ENCODE results near the gene EHBP1.
"Not testable (repeated sequence)": the region's sequence is repeated elsewhere in the genome, so short reads cannot be mapped to it uniquely, and the experiment has no call there.

EHBP1 gene

DNA sequence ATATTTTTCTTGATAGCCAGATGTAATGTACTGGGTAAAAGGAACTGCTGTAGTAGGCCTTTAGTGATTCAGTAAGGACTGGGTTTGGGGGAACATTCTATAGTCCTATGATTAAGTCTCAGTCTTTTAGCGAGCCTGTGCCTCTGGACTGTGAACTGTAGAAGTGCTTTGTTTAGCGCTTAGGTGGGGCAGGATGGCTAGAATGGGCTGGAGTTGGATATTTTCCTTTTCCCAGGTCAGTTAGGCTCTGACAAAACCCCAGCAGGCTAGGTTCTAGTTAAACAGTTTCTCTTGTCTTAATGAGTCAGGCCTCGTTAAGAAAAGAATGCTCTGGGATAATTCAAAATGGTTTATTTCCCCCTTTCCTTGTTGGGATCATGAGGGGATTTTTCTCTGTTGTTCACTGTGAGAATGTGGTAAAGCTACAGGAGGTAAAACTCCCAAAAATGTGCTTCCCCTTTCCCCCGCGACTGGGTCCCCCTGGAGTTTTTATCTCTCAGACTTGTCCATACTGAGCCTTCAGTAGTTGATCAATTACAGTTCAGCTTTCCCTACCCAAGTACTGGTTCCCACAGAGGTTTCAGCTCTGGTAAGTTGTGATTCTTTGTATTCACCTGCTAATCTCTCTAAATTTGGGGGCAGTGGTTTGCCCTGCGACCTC is 31.5 kb downstream of the EHBP1 start:
- FAIRE-seq: no peak

DNA sequence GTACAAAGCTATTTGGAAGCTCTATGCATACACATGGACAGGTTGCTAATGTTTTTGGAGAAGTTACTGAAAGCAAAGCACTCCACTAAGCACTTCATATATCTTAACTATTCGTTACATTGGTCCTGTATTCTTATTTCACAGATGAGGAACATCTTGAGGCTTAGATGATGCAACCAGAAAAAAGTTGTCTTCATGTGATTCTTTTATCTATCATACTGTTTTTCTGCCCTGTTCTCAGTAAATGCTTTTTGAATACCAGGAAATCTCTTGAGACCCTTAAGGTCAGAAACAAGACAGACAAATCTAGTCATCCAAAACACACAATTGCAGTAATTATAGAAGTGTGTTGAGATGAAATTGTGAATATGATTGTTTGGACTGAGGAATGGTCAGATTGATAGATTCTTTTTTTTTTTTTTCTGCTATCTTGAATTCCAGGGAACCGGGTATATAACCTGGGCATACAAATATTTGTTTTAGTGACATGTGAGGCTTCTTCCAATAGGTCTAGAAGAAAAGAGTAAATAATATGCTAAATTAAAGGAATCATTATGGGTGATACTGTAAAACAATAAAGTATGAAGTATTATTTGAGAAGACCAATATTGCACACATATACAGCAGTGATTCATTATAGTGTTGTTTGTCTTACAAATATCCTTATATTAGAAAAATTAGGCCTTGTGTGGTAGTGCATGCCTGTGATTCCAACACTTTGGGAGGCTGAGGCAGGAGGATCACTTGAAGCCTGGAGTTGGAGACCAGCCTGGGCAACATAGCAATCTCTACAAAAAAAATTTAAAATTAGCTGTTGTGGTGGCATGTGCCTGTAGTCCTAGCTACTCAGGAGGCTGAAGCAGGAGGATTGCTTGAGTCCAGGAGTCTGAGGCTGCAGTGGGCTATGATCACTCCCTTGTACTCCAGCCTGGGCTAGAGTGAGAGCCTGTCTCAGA is 33.7 kb downstream of the EHBP1 start:
- FAIRE-seq: no peak

DNA sequence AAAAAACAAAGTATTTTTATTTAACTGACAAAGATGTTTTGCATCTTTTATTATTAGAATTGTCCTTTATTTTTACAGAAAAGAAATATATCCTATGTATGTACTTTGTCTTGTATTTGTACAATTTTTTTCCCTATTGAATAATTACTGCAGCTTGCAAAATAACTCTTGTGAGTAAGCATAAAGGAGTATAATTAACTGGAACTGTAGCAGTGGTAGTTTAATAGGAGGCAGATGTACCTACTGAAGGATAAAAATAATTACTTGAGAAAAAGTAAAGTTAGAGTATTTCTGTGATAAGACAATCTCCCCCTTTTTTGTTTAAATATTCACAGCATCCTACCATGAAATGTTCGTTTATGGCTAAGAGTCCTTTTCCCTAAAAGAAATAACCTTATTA is 34.7 kb downstream of the EHBP1 start:
- FAIRE-seq: peak; percentile 69

DNA sequence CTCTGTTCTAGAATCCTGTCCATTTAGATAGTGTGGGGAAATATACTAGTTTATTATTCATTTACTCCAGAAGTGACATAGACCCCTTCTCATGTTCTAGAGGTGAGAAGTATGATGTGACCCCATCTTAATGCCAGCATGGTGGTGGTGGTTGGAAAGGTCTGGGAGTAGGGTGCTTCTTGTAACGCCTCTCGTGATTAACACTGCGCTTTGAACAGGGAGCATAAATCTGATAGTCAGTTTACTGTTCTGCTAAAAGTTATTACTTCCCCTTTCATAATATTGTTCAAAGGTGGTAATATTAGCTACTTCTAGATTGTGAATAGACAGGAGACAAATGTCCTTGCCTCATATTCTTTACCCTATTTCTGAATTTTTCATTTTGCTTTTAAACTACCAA is 35.6 kb downstream of the EHBP1 start:
- FAIRE-seq: no peak

DNA sequence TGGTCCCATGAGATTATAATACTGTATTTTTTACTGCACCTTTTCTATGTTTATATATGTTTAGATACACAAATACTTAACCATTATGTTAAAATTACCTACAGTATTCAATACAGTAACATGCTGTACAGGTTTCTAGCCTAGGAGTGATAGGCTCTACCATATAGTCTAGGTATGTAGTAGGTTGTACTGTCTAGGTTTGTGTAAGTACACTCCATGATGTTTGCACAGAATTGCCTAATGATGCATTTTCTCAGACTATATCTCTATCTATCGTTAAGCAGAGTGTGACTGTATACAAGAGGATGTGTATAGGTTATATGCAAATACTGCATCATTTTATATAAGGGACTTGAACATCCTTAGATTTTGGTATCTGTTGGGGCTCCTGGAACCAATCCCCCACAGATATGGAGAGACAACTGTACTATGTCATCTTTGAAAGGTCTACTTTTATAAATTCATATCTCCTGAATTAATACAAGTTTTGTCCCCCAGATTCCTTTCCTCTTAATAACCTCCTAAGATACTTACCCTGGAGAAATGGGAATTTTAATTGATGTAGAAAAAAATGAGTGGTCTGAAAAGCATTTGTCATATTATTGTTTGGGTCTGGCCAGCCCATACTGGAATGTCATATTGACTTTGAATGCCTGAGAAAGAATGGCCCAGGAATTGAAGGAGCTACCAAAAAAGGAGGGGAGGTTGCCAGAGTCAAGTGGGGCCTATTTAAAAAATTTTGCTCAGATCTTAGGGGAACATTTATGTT is 36.6 kb downstream of the EHBP1 start:
- FAIRE-seq: no peak

DNA sequence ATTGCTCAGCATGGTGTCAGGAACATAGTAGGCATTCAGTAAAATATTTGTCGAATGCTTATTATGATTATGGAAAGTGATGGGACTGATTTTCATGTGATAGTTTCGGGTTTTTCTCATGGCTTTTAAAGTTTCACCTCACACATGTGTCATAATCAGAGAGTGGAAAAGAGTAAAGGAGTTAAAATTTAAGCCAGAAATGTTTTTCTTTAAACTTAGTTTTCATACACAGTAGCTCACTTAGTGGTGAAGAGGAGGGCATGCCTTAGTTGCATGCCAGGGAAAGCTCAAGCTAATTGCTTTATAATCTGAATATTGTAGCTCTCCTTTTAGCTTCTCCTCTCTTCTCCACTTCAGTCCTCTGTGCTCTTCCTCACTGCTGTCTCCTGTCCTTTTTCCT is 38.0 kb downstream of the EHBP1 start:
- FAIRE-seq: no peak

DNA sequence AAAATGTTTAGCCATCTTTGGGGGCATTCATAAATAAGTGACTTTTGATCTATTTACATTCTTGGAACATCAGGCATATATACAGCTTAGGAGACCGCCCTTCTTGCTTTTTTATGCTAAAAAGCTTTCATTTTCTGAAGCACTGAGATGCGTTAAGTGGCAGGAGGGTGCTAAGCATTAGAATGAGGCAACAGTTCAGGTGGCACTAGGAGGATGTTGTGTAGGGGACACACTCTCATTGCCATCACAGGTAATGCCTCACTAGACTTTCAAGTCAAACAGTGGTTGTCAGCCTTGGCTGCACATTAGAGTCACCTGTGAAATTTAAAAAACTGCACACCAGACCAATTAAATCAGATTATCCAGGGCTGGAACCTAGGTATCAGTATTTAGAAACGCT is 39.1 kb downstream of the EHBP1 start:
- no peak for FAIRE-seq

DNA sequence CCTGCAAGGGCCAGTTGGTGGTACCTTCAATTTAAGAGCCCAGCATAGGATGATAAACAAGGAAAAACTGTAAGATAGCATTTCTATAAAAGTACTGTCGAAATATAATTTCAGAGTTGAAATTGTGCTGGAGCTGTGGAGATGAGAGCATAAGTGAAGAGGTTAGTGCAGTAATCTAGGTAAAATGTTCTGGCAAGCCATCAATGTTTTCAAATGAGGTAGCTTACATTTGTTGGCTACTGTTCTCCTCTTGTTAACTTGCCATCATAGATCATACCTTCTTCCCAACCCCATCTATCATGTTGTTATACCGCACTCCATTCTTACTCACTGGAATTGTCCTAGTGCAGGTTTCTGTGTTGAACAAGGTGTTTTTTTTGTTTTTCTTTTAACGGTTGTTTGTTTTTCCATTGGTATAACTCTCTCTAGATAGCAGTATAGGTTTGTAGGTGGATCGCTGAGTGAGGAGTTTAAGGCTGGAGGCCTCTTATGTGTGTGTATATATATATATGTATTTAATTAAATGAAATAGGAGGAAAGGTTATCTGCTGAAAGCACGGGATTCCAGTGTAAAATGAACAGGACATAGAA is 40.5 kb downstream of the EHBP1 start:
- FAIRE-seq: no peak

DNA sequence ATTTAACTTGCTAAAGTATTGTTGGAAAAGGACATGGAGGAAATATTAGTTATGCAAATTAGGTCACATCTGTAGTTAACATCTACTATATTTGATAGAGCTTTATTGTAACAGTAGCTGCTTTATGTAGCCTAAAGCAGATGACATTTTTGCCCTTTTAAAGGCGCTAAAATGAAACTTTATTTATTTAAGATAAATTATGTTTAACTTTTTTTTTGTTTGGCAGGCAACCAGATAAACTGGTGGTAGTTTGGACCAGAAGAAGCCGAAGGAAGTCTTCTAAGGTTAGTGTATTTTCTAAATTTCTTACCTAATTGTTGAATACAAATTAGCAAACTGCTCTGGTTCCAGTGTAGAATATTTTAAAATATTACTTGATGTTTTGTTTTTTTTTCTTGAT is 41.7 kb downstream of the EHBP1 start:
- FAIRE-seq: no peak

DNA sequence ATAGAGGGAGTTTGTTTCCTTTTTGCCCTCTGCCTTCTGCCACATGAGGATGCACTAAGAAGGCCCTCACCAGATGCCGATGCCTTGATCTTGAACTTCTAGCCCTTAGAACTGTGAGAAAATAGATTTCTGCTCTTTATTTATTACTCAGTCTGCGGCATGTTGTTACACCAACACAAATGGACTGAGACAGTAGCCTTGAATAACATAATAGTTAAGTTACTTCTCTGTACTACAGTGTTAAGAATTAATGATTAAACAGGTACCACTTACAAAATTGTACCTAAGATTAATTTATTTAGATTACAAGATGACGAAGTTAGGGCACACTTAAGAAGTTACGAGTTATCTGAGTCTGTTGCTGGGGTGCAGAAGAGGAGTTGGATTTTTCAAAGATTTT is 42.4 kb downstream of the EHBP1 start:
- FAIRE-seq: no peak

DNA sequence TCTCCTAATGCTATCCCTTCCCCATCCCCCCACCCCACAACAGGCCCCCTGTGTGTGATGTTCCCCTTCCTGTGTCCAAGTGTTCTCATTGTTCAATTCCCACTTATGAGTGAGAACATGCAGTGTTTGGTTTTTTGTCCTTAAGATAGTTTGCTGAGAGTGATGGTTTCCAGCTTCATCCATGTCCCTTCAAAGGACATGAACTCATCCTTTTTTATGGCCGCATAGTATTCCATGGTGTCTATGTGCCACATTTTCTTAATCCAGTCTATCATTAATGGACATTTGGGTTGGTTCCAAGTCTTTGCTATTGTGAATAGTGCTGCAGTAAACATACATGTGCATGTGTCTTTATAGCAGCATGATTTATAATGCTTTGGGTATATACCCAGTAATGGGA is 43.6 kb downstream of the EHBP1 start:
- not testable (repeated sequence) for FAIRE-seq

DNA sequence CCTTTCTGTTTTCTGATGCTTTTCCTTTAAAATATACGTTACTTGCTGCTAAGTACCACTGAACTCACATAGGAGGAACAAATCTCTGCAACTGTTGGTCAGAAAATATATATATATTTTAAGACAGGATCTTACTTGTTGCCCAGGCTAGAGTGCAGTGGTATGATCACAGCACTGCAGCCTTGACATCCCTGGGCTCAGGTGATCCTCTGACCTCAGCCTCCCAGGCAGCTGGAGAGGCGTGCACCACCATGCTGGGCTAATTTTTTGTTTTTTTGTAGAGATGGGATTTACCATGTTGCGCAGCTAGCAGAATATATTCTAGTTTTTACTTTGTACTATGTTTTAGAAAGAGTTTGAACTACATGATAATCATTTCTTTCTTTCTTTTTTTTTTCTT is 51.5 kb downstream of the EHBP1 start:
- no peak for FAIRE-seq

DNA sequence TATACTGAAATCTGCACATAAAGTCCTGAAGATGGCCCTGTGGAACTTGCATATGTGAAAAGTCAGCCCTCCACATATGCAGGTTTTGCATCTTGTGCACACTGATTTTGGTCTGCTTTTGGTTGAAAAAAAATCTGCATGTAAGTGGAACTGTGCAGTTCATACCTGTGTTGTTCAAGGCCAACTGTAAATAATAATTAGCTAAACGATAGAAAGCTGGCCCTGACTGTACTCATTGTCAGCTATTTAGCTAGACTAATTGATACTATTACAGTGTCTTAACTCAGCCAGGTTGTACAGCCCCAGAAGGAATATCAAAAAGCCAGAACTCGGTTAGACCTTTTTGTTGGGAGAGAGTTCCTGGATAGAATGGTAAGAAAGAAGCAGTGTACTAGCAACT is 54.5 kb downstream of the EHBP1 start:
- no peak for FAIRE-seq

DNA sequence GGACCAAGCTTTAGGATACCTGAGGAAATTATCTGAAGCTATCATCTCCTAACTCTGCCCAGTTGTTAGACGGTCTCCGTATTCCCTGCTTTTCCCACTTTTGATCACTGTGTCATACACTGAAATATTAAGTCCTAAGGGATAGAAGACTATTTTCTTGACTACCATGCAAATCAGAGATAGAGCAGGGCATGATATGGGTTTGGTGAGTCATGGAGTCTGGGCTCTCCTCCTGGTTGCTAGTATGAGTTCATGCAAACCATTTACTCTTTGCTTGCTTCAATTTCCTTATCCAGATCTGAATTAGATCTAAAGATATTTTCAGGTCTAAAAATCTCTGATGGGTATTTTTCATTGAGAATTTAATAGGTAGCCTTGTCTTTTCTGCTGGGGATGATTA is 55.0 kb downstream of the EHBP1 start:
- no peak for FAIRE-seq

DNA sequence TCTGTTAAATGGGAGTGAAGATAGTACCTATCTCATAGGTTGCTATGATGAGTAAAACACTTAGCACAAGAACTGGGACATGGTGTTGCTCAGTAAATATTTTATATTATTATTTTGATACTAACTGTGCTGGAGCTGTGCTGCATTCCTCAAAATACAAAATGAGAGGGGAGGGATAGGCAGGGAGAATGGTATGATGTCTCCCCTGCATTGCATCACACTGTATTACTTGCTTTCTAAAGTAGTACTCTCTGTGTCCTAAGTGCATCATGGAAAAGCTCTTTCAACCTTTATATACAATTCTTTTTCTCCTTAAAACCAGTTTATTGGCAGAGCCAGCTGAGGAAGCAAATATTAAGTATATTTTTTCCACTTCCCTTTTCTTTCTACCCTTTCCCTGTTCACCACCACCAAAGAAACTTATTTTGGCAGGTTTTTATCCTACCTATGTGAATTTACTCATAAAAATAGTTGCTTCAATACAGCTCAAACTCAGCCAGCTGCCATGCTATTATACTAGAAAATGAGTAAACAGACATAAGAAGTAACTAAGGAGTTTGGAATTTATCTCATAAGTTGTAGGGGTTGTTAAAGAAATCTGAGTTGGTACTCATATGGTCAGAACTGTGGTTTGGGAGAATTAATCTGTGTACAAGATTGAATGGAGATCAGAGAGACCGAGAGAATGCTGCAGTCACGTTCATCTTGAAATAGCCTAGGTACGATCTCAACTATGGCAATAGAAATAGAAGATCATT is 60.3 kb downstream of the EHBP1 start:
- no peak for FAIRE-seq

DNA sequence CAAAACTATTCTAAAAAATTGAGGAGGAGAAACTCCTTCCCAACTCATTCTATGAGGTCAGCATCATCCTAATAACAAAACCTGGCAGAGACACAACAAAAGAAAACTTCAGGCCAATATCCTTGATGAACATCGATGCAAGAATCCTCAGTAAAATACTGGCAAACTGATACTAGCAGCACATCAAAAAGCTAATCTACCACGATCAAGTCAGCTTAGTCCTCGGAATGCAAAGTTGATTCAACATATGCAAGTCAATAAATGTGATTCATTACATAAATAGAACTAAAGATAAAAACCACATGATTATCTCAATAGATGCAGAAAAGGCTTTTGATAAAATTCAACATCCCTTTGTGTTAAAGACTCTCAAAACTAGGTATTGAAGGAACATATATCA is 63.1 kb downstream of the EHBP1 start:
- FAIRE-seq: no peak

DNA sequence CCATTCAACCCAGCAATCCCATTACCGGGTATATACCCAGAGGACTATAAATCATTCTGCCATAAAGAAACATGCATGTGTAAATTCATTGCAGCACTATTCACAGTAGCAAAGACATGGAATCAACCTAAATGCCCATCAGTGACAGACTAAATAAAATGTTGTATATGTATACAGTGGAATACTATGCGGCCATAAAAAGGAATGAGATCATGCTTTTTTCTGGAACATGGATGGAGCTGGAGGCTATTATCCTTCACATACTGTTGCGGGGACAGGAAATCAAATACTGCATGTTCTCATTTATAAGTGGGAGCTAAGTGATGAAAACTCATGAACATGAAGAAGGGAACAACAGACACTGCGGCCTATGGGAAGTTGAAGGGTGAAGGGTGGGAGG is 65.1 kb downstream of the EHBP1 start:
- no peak for FAIRE-seq

DNA sequence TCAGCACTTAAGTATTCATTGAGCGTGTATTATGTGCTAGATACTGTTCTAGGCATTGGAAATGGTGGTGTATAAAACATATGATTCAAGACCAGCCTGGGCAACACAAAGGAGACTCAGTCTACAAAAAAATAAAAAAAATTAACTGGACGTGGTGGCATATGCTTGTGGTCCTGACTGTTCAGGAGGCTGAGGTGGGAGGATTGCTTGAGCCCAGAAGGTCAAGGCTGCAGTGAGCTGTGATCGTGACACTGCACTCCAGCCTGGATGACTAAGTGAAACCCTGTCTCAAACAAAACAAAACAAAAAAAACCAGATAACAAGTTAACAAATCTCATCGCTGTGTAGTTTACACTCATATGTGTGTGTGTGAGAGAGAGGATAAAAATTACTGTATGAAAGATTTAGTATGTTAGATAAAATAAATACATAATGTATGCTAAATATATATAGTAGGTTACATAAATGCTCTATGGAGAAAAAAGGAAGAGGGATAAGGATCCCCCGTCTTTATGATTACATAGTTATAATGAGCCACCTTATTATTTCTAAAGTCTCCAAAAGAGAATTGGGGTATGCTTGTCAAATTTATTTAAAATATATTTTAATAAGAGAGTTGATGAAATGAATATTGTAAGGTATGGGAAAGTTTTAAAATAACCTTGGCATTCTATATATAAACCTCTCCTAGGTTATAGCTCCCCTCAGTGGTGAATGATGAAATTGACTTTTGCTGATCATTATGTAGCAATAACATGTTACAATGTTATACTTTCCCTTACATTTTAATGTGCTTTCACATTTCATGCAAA is 69.2 kb downstream of the EHBP1 start:
- peak; percentile 93 for FAIRE-seq

DNA sequence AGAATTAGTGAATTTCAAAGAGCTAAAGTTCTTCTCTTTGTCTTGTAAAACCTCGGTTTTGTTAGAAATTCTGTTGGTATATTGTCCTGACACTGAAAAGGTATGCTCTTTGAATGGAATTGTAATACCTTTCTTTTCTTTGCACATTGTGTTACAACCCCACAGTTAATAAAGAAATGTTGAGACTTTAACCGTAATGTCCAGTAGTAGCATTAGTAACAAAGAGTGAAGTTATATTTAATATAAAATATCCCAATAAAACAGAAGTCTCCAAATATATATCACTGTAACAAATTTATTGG is 69.8 kb downstream of the EHBP1 start:
- FAIRE-seq: no peak

DNA sequence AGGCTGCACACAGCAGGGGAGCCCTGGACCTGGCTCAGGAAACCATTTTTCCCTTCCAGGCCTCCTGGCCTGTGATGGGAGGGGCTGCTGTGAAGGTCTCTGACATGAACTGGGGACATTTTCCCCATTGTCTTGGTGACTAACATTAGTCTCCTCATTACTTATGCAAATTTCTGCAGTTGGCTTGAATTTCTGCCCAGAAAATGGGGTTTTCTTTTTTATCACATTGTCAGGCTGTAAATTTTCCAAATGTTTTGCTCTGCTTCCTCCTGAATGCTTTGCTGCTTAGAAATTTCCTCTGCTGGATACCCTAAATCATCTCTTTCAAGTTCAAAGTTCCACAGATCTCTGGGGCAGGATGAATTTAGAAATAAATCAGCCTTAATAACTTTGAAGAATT is 78.2 kb downstream of the EHBP1 start:
- no peak for FAIRE-seq

DNA sequence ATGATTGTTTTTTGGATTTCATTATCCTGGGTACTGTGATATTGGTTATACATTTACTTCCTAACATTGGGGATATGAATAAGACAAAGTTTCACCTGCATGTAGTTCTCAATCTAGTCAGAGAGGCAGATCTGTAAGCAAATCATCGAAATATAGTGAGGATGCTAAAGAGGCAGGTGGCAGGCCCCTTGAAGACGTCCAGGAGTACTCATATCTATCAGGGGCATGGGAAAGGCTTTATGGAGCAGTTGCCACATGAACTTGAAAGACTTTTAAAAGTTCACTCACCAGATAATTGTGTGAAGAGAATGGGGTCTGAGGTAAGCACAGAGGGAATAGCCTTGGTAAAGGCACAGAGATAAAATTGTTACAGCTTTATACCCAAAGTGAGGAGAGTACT is 78.8 kb downstream of the EHBP1 start:
- FAIRE-seq: no peak

DNA sequence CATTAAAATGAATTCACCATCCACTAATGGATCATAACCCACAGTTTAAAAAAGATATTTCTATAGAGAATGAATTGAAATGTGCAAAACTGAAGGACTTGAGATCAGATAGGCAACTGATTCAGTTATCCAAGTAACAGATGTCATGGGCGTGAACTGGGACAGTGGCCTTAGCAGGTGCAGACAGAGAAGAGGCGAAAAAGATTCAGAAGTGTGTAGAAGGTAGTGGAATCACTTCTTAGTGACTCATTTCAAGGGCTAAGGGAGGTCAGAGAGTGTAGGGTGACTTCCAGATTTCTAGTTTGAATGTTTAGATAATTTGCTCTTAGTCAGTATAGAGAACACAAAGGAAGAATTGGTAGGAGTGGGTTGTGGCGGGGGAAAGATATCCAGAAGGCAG is 79.7 kb downstream of the EHBP1 start:
- FAIRE-seq: no peak
